Tibial nerve (tissue), 4 donors: ENCODE results near the gene TSPAN19. TPM values are rescaled to one million over a fixed set of nuclear protein-coding genes. Genes with fewer than 3 reads are reported as not detected.
A peak's percentile ranks its signal among the peaks of the same experiment; 100 is the strongest.

Experiments
- DNase-seq, 2 donors: peaks; one replicate each; pipeline ENCODE4 v3.0.0-alpha.2; 2019; ENCODE audit warnings: low spot score in 2 of 2
- H3K27ac ChIP-seq, 4 donors: fragments of 200-600 bp; sonication (generic) in 3 of 4; one replicate each; pipeline ENCODE4 v1.5.1; 2017 to 2019; ENCODE audit warnings: mild to moderate bottlenecking in 1 of 4
- H3K27me3 ChIP-seq, 2 donors: fragments of 200-600 bp; sonication (generic) in 1 of 2; one replicate each; pipeline versions ENCODE4 v1.5.1 to v1.6.0; 2017 to 2019
- H3K36me3 ChIP-seq, 3 donors: fragments of 200-600 bp; sonication (generic); one replicate each; pipeline ENCODE4 v1.5.1; 2018 to 2019
- H3K4me1 ChIP-seq, 4 donors: fragments of 200-600 bp; sonication (generic) in 3 of 4; one replicate each; pipeline ENCODE4 v1.5.1; 2017 to 2019
- H3K4me3 ChIP-seq, 4 donors: fragments of 200-600 bp; sonication (generic) in 3 of 4; one replicate each; pipeline ENCODE4 v1.5.1; 2017 to 2019; ENCODE audit warnings: mild to moderate bottlenecking in 1 of 4, moderate library complexity in 1 of 4
- H3K9me3 ChIP-seq, 4 donors: fragments of 200-600 bp; sonication (generic) in 3 of 4; one replicate each; pipeline ENCODE4 v1.5.1; 2017 to 2019
- EP300 ChIP-seq, 2 donors: sonication (generic); formaldehyde crosslinking; IDR thresholded peaks; one replicate each; pipeline ENCODE4 v1.6.1; 2017; ENCODE audit warnings: antibody characterized with exemption in 2 of 2, mild to moderate bottlenecking in 1 of 2
- POLR2A ChIP-seq, 2 donors: fragments of 450-650 bp; IDR thresholded peaks; one replicate each; pipeline ENCODE4 v1.6.1; 2017; ENCODE audit warnings: antibody characterized with exemption in 2 of 2, mild to moderate bottlenecking in 2 of 2, moderate library complexity in 2 of 2
- WGBS, 2 donors: methylation state at CpG; one replicate each; pipeline ENCODE4 v1.1.5; 2018; 5-methylcytosine and 5-hydroxymethylcytosine counted together
- total RNA-seq, 4 donors: library from RNA; depleted of rRNA; stranded (reverse); fragments of >200 nt; gene quantifications; one replicate each; pipeline ENCODE4 v1.1.0, GENCODE V29; 2016
- TF ChIP-seq, protein P1 (sequence below), 5 experiments: fragments of 200-600 bp in 3 of 5; fragments of 450-650 bp in 2 of 5; sonication (generic) in 3 of 5; IDR thresholded peaks; one replicate each; pipeline ENCODE4 v1.5.1; 2016 to 2019; ENCODE audit warnings: antibody characterized with exemption in 5 of 5, mild to moderate bottlenecking in 3 of 5, moderate library complexity in 2 of 5

The TSPAN19 gene
- total RNA-seq, 4 donors from 2014 or later, result 0.22 to 2.2 TPM; not detected in 2

DNA sequence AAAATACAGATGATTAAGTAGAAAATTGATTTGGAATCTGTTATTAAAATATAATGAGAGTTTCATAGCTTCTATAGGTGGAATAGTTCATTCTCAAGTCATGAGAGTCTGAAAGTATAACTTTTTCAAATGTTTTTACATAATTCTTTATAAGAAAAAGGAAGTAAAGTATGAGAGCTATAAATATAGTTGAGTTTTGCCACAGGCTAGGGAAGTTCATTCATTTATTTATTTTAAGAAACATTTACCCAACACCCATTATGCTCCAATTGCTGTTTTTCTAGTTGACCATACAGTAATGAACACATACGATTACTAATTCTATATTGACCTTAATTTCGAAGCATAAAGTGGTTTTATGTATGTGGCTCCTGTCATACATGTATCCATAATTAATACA is 24.8 kb upstream of the TSPAN19 start:
- Histone ChIP-seq H3K9me3 (no peaks in the 10 kb centered on the region), H3K4me3 (no peak overlapping the region), H3K27ac (no peak overlapping the region), H3K36me3 (no peaks in the 10 kb centered on the region), H3K27me3 (no peaks in the 10 kb centered on the region), H3K4me1 (no peaks in the 10 kb centered on the region)
- TF ChIP-seq, protein P1, sequence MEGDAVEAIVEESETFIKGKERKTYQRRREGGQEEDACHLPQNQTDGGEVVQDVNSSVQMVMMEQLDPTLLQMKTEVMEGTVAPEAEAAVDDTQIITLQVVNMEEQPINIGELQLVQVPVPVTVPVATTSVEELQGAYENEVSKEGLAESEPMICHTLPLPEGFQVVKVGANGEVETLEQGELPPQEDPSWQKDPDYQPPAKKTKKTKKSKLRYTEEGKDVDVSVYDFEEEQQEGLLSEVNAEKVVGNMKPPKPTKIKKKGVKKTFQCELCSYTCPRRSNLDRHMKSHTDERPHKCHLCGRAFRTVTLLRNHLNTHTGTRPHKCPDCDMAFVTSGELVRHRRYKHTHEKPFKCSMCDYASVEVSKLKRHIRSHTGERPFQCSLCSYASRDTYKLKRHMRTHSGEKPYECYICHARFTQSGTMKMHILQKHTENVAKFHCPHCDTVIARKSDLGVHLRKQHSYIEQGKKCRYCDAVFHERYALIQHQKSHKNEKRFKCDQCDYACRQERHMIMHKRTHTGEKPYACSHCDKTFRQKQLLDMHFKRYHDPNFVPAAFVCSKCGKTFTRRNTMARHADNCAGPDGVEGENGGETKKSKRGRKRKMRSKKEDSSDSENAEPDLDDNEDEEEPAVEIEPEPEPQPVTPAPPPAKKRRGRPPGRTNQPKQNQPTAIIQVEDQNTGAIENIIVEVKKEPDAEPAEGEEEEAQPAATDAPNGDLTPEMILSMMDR (IDR thresholded peaks at IDR 0.05), result no peak
- TF ChIP-seq EP300 (IDR thresholded peaks at IDR 0.05), result no peak
- TF ChIP-seq POLR2A (IDR thresholded peaks at IDR 0.05), result no peak
- DNase-seq, result no peak
- WGBS, 2 donors, result 67 to 74% methylated on average over 2 of the region's 2 CpGs

DNA sequence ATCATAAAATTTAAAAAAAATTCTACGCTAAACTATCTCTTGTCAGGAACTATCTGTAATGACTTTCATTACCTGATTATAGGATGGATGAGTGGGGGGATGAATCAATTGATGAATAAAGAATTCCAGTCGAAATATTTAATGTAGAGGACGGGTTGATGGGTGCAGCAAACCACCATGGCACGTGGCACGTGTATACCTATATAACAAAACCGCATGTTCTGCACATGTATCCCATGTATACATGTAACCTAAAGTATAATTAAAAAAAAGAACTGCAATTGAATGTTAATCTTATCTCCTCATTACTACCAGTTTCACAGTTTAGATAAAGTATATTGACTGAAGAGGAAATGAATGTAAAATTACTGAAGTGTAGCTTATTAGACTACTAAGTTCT is 23.5 kb upstream of the TSPAN19 start:
- no peak for DNase-seq
- Histone ChIP-seq H3K9me3 (no peaks in the 10 kb centered on the region), H3K27ac (no peak overlapping the region), H3K27me3 (no peaks in the 10 kb centered on the region), H3K4me3 (no peak overlapping the region), H3K36me3 (no peaks in the 10 kb centered on the region), H3K4me1 (no peaks in the 10 kb centered on the region)
- WGBS, 2 donors, result 68 to 74% methylated on average over 6 of the region's 6 CpGs
- no peak for TF ChIP-seq EP300 (IDR thresholded peaks at IDR 0.05)
- TF ChIP-seq, protein P1 (IDR thresholded peaks at IDR 0.05), result no peak
- no peak for TF ChIP-seq POLR2A (IDR thresholded peaks at IDR 0.05)

DNA sequence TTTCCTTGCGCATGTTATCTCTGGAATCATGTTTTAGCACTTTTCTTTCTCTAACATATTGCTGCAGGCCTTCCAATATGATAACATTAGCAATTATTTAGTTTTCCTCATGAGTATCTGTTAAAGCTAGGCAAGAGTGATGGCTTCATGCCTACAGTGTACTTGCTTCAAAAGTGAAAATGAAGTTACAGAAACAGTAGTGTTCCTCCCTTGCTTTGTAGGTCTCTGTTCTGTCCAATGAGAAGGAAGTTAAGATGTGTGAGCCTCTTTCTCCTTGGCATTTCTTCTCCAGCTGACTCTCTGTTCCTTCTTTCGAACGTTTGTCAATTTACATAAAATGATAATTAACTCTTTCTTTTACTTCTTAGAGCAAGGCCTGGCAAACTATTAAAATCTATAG is 22.3 kb upstream of the TSPAN19 start:
- Histone ChIP-seq H3K4me1 (no peaks in the 10 kb centered on the region), H3K4me3 (no peak overlapping the region), H3K27me3 (no peaks in the 10 kb centered on the region), H3K36me3 (no peaks in the 10 kb centered on the region), H3K9me3 (no peaks in the 10 kb centered on the region), H3K27ac (no peak overlapping the region)
- no peak for DNase-seq
- TF ChIP-seq, protein P1 (IDR thresholded peaks at IDR 0.05), result no peak
- no peak for TF ChIP-seq POLR2A (IDR thresholded peaks at IDR 0.05)
- no peak for TF ChIP-seq EP300 (IDR thresholded peaks at IDR 0.05)
- WGBS, 2 donors, result 49 to 52% methylated on average over 3 of the region's 3 CpGs

DNA sequence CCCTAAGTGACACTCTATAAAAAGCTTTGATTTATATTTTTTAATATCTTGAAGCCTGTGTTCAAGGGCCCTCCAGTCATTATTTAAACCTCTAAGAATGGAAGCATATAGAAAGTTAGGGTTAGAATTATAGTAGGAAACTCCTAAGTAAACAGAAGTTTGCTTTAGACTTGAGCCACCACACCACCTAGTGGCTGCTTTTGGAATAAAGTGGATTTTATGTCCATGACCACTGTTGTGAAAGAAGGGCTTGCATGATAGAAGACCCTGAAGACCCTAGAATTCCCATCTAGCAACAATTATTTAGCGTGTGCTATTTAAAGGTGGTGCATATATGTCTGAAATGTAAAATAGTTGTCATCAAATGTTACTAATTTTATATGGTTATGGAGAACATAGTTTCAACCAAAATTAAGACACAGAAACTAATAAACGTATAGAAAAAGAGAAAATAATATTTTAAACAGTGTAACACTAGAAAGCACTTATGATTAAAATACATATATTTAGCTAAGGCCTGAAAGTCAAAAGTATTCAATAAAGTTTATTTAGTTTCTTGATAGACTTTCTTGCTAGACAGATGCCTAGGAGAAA is 21.4 kb upstream of the TSPAN19 start:
- Histone ChIP-seq H3K4me3 (no peak overlapping the region), H3K4me1 (no peaks in the 10 kb centered on the region), H3K9me3 (no peaks in the 10 kb centered on the region), H3K36me3 (no peaks in the 10 kb centered on the region), H3K27ac (no peak overlapping the region), H3K27me3 (no peaks in the 10 kb centered on the region)
- peak in 1 of 2 donors; percentile 55 for DNase-seq
- 51 to 55% methylated on average over 2 of the region's 2 CpGs for WGBS, 2 donors
- no peak for TF ChIP-seq POLR2A (IDR thresholded peaks at IDR 0.05)
- TF ChIP-seq, protein P1 (IDR thresholded peaks at IDR 0.05), result peak; percentile 46 to 63 (median 54)

DNA sequence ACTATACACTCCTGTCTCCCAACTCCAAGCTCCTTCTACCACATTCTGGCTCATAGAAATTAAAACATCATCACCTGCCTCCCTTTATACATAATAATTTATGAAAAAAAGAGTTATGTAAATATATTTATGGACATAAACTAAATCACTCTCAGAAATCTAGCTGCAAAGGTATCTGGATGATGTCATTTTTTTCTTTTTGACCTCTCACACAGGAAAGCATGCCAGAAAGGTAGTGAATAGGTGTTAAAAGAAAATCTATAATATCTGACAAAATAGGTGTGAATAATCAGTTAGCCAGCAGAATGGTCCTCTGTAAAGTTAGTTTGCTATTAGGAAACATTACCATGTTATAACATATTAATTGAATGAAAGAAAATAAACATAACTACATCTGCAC is 7.8 kb upstream of the TSPAN19 start:
- Histone ChIP-seq H3K4me1 (no peaks in the 10 kb centered on the region), H3K9me3 (no peaks in the 10 kb centered on the region), H3K27me3 (no peaks in the 10 kb centered on the region), H3K36me3 (no peaks in the 10 kb centered on the region), H3K27ac (no peak overlapping the region), H3K4me3 (no peak overlapping the region)
- TF ChIP-seq EP300 (IDR thresholded peaks at IDR 0.05) (no peak), POLR2A (IDR thresholded peaks at IDR 0.05) (no peak)
- TF ChIP-seq, protein P1 (IDR thresholded peaks at IDR 0.05), result no peak
- DNase-seq, result no peak
